ENCODE data around the gene USP48. TPM values are rescaled to one million over a fixed set of nuclear protein-coding genes. Genes with fewer than 3 reads are reported as not detected.
"Not testable (repeated sequence)": the region's sequence is repeated elsewhere in the genome, so short reads cannot be mapped to it uniquely, and the experiment has no call there.

Gene USP48
- polyA plus RNA-seq, 1 experiment, result 43.6 TPM

GRCh38 chr1:21773585-21773984 lies 9.4 kb downstream of the USP48 start:
- TF ChIP-seq CTCF (IDR thresholded peaks at IDR 0.05; ENCODE audit: low read depth, low read length), result no peak
- Histone ChIP-seq H3K27me3 (ENCODE audit: control insufficient read depth, insufficient read depth, low read length) (no peaks in the 10 kb centered on the region), H3K9me3 (ENCODE audit: control insufficient read depth, insufficient read depth, low read length) (no peaks in the 10 kb centered on the region; the same call in 1 of the 2 replicates), H3K4me3 (ENCODE audit: low read depth, low read length) (no peak overlapping the region), H3K27ac (ENCODE audit: low read depth, low read length) (no peak overlapping the region)
- DNase-seq (ENCODE audit: low read depth, low spot score), result no peak
- CTCF ChIA-PET, result interaction anchor here (1.4 kb wide), 1 partner anchor 70 kb away, joined by 5 read pairs; no protein-coding TSS in a partner anchor
- POLR2A ChIA-PET, result interaction anchor here (0.7 kb wide), 1 partner anchor 104 kb away, joined by 5 read pairs; no protein-coding TSS in a partner anchor

GRCh38 chr1:21771672-21772071 lies 11.3 kb downstream of the USP48 start:
- CTCF ChIA-PET; POLR2A ChIA-PET; H3K4me3 ChIP-seq (ENCODE audit: low read depth, low read length); H3K27me3 ChIP-seq (ENCODE audit: control insufficient read depth, insufficient read depth, low read length); DNase-seq (ENCODE audit: low read depth, low spot score); H3K9me3 ChIP-seq (ENCODE audit: control insufficient read depth, insufficient read depth, low read length); H3K27ac ChIP-seq (ENCODE audit: low read depth, low read length): not testable (repeated sequence)

DNA sequence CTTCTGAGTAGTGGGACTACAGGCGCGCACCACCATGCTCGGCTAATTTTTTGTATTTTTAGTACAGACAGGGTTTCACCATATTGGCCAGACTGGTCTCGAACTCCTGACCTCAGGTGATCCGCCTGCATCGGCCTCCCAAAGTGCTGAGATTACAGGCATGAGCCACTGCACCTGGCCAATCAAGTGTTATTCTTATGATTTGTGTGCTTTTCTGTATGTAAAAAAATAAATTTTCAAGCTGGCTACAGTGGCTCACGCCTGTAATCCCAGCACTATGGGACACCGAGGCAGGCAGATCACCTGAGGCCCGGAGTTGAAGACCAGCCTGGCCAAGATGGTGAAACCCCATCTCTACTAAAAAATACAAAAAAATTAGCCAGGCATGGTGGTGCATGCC lies 12.3 kb downstream of the USP48 start:
- DNase-seq (ENCODE audit: low read depth, low spot score); H3K9me3 ChIP-seq (ENCODE audit: control insufficient read depth, insufficient read depth, low read length); POLR2A ChIA-PET; H3K27ac ChIP-seq (ENCODE audit: low read depth, low read length); CTCF ChIA-PET; H3K27me3 ChIP-seq (ENCODE audit: control insufficient read depth, insufficient read depth, low read length); H3K4me3 ChIP-seq (ENCODE audit: low read depth, low read length): not testable (repeated sequence)

DNA sequence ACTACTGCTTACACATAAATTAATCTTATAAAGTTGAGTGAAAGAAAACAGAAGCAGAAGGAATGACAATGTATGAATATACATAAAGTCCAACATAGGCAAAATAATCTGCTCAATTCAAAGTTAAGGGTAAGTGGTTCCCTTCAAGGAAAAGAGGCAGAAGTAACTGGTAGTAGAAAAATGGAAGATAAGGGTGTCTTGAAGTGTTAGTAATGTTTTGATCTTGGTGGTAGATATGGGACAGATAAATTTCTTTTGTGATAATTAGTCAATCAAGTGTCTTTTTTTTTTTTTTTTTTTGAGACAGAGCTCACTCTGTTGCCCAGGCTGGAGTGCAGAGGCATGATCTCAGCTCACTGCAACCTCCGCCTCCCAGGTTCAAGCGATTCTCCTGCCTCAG lies 12.7 kb downstream of the USP48 start:
- TF ChIP-seq CTCF (IDR thresholded peaks at IDR 0.05; ENCODE audit: low read depth, low read length), result no peak
- DNase-seq (ENCODE audit: low read depth, low spot score), result no peak
- Histone ChIP-seq H3K9me3 (ENCODE audit: control insufficient read depth, insufficient read depth, low read length) (no peaks in the 10 kb centered on the region; the same call in 1 of the 2 replicates), H3K27me3 (ENCODE audit: control insufficient read depth, insufficient read depth, low read length) (no peaks in the 10 kb centered on the region), H3K4me3 (ENCODE audit: low read depth, low read length) (no peak overlapping the region), H3K27ac (ENCODE audit: low read depth, low read length) (no peak overlapping the region)
- ChIA-PET CTCF (no interaction called here), POLR2A (no interaction called here)

GRCh38 chr1:21767106-21767505 lies 15.8 kb downstream of the USP48 start:
- H3K4me3 ChIP-seq (ENCODE audit: low read depth, low read length); H3K9me3 ChIP-seq (ENCODE audit: control insufficient read depth, insufficient read depth, low read length); H3K27me3 ChIP-seq (ENCODE audit: control insufficient read depth, insufficient read depth, low read length); DNase-seq (ENCODE audit: low read depth, low spot score); POLR2A ChIA-PET; H3K27ac ChIP-seq (ENCODE audit: low read depth, low read length): not testable (repeated sequence)
- CTCF ChIA-PET, result interaction anchor here (0.6 kb wide), 1 partner anchor 27 kb away, joined by 3 read pairs; no protein-coding TSS in a partner anchor

GRCh38 chr1:21766210-21766609 lies 16.7 kb downstream of the USP48 start:
- Histone ChIP-seq H3K27me3 (ENCODE audit: control insufficient read depth, insufficient read depth, low read length) (no peaks in the 10 kb centered on the region), H3K27ac (ENCODE audit: low read depth, low read length) (no peak overlapping the region), H3K9me3 (ENCODE audit: control insufficient read depth, insufficient read depth, low read length) (no peaks in the 10 kb centered on the region), H3K4me3 (ENCODE audit: low read depth, low read length) (no peak overlapping the region)
- no peak for DNase-seq (ENCODE audit: low read depth, low spot score)
- POLR2A ChIA-PET, result no interaction called here
- TF ChIP-seq CTCF (IDR thresholded peaks at IDR 0.05; ENCODE audit: low read depth, low read length), result no peak
- CTCF ChIA-PET, result no interaction called here

All from AG04450 (cell line).